Upper lobe of left lung (tissue), 4 donors: ENCODE data around the gene TBXA2R.

Experiments used
- POLR2A ChIP-seq, 4 donors: fragments of 450-650 bp; IDR thresholded peaks; one replicate each; pipeline ENCODE4 v1.5.1; 2016 to 2017; ENCODE audit warnings: antibody characterized with exemption in 4 of 4, mild to moderate bottlenecking in 2 of 4
- POLR2AphosphoS5 ChIP-seq, 2 donors: sonication (generic); formaldehyde crosslinking; IDR thresholded peaks; one replicate each; pipeline ENCODE4 v1.5.1; 2017; ENCODE audit warnings: antibody characterized with exemption in 2 of 2

DNA sequence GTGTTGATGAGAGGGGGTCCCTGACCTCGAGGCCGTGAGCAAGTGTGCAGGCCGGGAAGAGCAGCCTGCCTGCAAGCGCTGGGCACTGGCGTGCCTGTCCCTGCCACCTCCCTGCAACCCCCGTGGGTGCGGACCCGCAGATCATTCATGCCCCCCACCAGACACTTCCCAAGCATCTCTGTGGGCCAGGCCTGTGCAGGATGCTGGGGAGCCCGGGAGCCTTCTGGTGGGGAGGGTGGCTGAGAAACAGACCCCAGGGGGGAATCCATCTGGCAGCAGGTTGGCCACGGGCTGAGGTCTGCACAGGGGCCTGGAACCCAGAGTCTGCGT lies 38.4 kb upstream of the TBXA2R start:
- TF ChIP-seq POLR2A (IDR thresholded peaks at IDR 0.05) (no peak), POLR2AphosphoS5 (IDR thresholded peaks at IDR 0.05) (no peak)
